GM19043 (cell line): ENCODE data around the gene KATNAL1.

Experiments
- ATAC-seq: cut with Tn5 transposase; IDR thresholded peaks from one replicate; pipeline ENCODE4 v1.9.1; 2021; ENCODE audit warnings: low read depth; ENCODE audit not compliant: unreplicated experiment

The KATNAL1 gene

GRCh38 chr13:30333616-30334015 is 26.3 kb upstream of the KATNAL1 start:
- ATAC-seq: no peak

GRCh38 chr13:30332456-30333143 is 25.2 kb upstream of the KATNAL1 start:
- peak; percentile 80 for ATAC-seq

- no peak for ATAC-seq
Measured at GRCh38 chr13:30331331-30331771, 24.0 kb upstream of the KATNAL1 start.

- no peak for ATAC-seq
Measured at GRCh38 chr13:30329009-30329585, 21.7 kb upstream of the KATNAL1 start.

- no peak for ATAC-seq
Measured at GRCh38 chr13:30325668-30326067, 18.3 kb upstream of the KATNAL1 start.

GRCh38 chr13:30323524-30323923 is 16.2 kb upstream of the KATNAL1 start:
- no peak for ATAC-seq

DNA sequence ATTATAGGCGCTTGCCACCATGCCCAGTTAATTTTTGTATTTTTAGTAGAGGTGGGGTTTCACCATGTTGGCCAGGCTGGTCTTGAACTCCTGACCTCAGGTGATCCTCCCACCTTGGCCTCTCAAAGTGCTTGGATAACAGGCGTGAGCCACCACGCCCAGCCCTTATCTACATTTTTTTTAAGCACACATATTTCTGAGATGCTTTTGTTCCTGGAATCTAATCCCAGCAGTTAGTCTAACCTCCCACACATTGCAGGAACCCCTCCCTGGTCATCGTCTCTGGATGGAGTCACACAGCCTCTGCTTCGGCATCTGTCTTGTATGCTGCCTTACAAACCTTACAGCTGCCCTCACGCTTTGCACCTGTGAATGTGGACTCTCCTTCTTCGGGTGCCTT is 15.1 kb upstream of the KATNAL1 start:
- ATAC-seq: no peak

- ATAC-seq: no peak
Measured at GRCh38 chr13:30321256-30321655, 13.9 kb upstream of the KATNAL1 start.

- no peak for ATAC-seq
Measured at GRCh38 chr13:30319655-30320054, 12.3 kb upstream of the KATNAL1 start.

DNA sequence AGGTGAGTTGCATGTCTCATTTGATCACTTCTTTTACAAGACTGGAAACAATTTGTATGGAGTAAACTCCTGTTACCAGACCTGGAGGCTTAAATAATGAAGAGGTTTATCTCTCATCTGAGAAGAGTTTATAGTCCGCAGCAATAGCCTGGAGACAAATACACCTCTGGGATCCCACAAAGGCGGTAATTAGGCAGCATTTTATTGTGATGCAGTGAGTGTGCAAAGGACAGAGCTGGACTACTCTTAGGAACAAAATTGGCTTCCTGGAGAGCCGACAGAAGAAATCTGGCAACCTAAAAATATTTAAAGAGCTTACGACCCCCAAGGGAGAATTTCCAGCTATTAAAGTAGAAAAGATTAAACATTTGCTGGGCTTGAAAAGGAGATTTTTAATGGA is 11.8 kb upstream of the KATNAL1 start:
- no peak for ATAC-seq

DNA sequence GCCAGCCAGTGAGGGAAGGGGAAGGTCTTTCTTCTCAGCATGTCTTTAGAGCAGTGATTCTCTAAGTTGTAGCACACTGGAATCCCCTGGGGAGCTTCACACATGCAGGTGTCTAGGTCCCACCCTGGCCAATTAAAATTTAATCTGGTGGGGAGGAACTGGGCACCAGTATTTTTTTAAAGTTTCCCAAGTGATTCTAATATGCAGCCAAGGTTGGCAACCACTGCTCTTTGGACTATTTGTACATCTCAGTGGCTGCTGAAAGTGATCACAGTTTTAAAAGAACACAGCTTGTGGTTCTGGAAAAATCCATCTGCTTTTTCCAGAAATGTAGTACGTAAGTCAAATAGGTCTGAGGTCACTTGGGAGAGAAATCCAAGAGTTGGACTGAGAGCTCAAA is 10.7 kb upstream of the KATNAL1 start:
- no peak for ATAC-seq

DNA sequence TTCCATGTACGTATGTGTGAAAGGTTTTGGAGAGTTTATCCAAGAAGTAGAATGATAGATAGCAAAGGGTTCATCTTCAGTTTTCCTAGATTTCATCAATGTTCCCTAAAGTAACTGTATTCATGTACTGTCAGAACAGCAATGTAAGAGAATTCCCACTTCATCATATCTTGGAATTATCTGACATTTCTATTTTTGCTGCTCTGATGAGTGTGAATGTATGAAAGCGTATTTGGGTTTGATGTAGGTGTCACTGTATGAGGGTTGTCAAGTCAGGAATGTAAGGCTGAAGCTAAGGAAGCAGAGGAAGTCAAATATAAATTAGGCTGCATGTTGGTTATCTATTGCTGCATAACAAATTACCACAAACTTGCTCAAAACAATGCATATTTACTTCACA is 7.2 kb upstream of the KATNAL1 start:
- no peak for ATAC-seq

DNA sequence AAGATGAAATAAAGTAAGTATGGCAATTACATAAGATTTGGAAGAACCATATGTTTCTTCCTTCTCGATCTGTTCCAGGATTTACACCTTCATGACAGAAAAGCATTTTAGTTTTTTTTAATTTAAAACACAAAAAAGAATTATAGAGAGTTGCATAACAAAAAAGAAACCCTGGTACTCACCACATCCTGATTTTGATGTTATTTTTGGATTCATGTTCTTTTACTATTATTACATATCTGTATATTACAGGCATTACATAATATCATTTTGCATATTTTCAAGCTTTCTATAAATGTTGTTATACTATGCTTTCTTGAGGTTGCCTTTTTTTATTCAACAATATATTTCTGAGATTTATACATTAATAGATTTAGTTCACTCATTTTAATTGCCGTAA is 6.7 kb upstream of the KATNAL1 start:
- no peak for ATAC-seq

- no peak for ATAC-seq
Measured at GRCh38 chr13:30313311-30313710, 6.0 kb upstream of the KATNAL1 start.

DNA sequence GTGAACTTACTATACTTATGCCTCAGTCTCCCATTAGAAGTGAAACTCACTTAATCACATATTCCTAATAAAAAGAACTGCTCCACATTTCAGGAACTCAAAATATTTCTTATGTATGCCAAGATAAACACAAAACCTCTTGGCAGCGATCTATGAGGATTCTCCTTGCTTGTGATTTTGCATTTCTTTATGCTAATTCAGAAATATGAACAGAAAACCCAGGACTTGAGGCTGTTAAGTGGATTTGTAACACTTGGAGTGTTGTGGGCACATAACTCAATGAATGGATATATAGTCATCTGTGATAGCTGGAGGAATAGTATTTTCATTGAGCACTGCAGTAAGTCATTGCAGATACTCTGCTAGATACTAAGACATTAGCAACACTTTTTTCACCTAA is 5.6 kb upstream of the KATNAL1 start:
- ATAC-seq: no peak

GRCh38 chr13:30308548-30308947 is 1.2 kb upstream of the KATNAL1 start:
- ATAC-seq: no peak

DNA sequence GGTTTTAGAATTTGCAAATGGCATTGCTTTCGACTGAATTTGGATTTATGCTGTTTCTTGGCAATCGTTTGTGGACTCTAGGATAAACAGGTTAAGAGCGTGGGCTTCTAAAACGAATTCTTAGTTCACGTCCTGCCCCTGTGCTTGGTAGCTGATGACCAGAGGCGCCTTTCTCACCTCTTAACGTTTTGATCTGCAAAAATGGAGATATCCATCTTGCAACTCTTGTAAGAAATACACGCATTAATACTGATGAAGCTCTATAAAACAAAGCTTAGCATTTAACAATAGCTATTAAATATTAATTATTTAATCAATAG is 580 bp upstream of the KATNAL1 start:
- no peak for ATAC-seq

DNA sequence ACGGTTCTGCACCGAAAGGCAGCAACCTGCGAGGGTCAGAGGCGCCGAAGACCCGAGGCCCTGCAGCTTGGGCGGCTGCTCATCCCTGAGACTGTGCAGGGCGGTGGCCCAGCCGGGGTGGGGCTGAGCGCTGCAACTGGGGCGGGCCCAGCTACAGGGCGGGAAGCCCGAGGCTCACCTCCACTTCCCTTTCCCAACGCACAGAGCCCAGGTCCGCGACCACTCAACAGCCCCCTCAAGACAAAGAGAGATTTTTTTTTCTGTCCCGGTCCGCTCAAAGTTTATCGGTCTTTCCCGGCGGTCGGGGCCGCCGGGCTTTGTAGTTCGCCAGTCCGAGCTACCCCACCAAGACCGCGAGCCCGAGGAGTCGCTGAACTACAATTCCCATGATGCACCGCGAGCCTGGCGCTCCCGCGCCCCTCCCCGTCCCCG is 573 bp downstream of the KATNAL1 start:
- ATAC-seq: peak; percentile 81

- no peak for ATAC-seq
Measured at GRCh38 chr13:30305456-30305970, 1.8 kb downstream of the KATNAL1 start.

GRCh38 chr13:30303269-30303668 is 4.1 kb downstream of the KATNAL1 start:
- ATAC-seq: no peak

- no peak for ATAC-seq
Measured at GRCh38 chr13:30301827-30302226, 5.5 kb downstream of the KATNAL1 start.

DNA sequence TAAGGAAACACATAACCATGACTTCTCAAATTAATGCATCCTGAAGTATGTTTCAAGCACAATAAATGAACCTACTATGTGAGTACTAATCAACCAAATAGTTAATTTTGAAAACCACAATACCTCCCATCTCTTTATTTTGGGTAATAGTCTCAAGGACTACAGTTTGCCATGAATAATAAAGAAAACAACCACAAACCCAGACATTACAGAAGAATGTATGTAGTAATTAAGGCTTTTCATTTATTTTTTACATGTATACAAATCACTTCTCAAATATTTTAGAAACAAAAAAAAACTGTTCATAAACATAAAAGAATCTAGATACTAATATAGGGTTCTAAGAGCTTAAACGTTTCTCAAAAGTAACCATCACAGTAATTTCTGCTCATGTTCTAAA is 6.8 kb downstream of the KATNAL1 start:
- ATAC-seq: no peak
